GM19099 (cell line): ENCODE data around the gene KCNF1.

Source experiments
- POLR2A ChIP-seq: IDR thresholded peaks from 3 replicates; pipeline ENCODE4 v1.6.1; 2011; ENCODE audit warnings: low read depth; ENCODE audit not compliant: insufficient read length; ENCODE audit errors: extremely low read depth

Gene KCNF1

GRCh38 chr2:10906926-10907625, 4.7 kb upstream of the KCNF1 start:
- TF ChIP-seq POLR2A: no peak

- TF ChIP-seq POLR2A: no peak
Observed at GRCh38 chr2:10908195-10908594, 3.5 kb upstream of the KCNF1 start.

GRCh38 chr2:10909050-10909995, 2.4 kb upstream of the KCNF1 start:
- no peak for TF ChIP-seq POLR2A

GRCh38 chr2:10909996-10910341, 1.8 kb upstream of the KCNF1 start:
- TF ChIP-seq POLR2A: no peak

- no peak for TF ChIP-seq POLR2A
Observed at GRCh38 chr2:10910625-10911024, 1.1 kb upstream of the KCNF1 start.

- TF ChIP-seq POLR2A: no peak
Observed at GRCh38 chr2:10912076-10912731, 470 bp downstream of the KCNF1 start.

- no peak for TF ChIP-seq POLR2A
Observed at GRCh38 chr2:10912796-10913455, 1.2 kb downstream of the KCNF1 start.

GRCh38 chr2:10913501-10914271, 2.0 kb downstream of the KCNF1 start:
- TF ChIP-seq POLR2A: no peak

GRCh38 chr2:10914272-10914693, 2.5 kb downstream of the KCNF1 start:
- no peak for TF ChIP-seq POLR2A

GRCh38 chr2:10915236-10915635, 3.5 kb downstream of the KCNF1 start:
- TF ChIP-seq POLR2A: no peak

GRCh38 chr2:10915731-10916276, 4.1 kb downstream of the KCNF1 start:
- TF ChIP-seq POLR2A: no peak

- TF ChIP-seq POLR2A: no peak
Observed at GRCh38 chr2:10916953-10917352, 5.2 kb downstream of the KCNF1 start.

- no peak for TF ChIP-seq POLR2A
Observed at GRCh38 chr2:10917927-10918326, 6.2 kb downstream of the KCNF1 start.
